GM23338 (cell line): ENCODE results near the gene PPIP5K2. TPM values are rescaled to one million over a fixed set of nuclear protein-coding genes. Genes with fewer than 3 reads are reported as not detected.
A peak's percentile ranks its signal among the peaks of the same experiment; 100 is the strongest.

Source experiments
- ATAC-seq: fragments of 200-7000 bp; cut with Tn5 transposase; 3 replicates; pipeline ENCODE4 v1.9.1; 2020
- DNase-seq: peaks from one replicate; pipeline ENCODE4 v3.0.0-alpha.2; 2015; ENCODE audit warnings: low spot score
- H2AFZ ChIP-seq: fragments of 200-600 bp; sonication (generic); 2 replicates; pipeline ENCODE4 v1.8.0; 2016; ENCODE audit warnings: antibody characterized with exemption, mild to moderate bottlenecking, moderate library complexity
- H3F3A ChIP-seq: fragments of 200-600 bp; sonication (generic); replicated peaks from 2 replicates; pipeline ENCODE4 v1.8.0; 2017; ENCODE audit warnings: antibody characterized with exemption, mixed run types, low read depth
- H3K27ac ChIP-seq: fragments of 200-600 bp; sonication (generic); 2 replicates; pipeline ENCODE4 v1.6.1; 2016; ENCODE audit warnings: low read depth
- H3K27me3 ChIP-seq: fragments of 200-600 bp; sonication (generic); 2 replicates; pipeline ENCODE4 v1.8.0; 2016; ENCODE audit warnings: mild to moderate bottlenecking, mixed run types, moderate library complexity; ENCODE audit not compliant: insufficient read depth
- H3K36me3 ChIP-seq: fragments of 200-600 bp; sonication (generic); 2 replicates; pipeline ENCODE4 v1.8.0; 2016; ENCODE audit warnings: mild to moderate bottlenecking; ENCODE audit not compliant: insufficient read depth
- H3K4me1 ChIP-seq: fragments of 200-600 bp; sonication (generic); 2 replicates; pipeline ENCODE4 v1.8.0; 2016; ENCODE audit warnings: mild to moderate bottlenecking, moderate library complexity; ENCODE audit not compliant: insufficient read depth
- H3K4me2 ChIP-seq: fragments of 200-600 bp; sonication (generic); 2 replicates; pipeline ENCODE4 v1.7.1; 2017; ENCODE audit warnings: mixed run types
- H3K4me3 ChIP-seq: fragments of 200-600 bp; sonication (generic); 2 replicates; pipeline ENCODE4 v1.6.1; 2016; ENCODE audit warnings: mixed run types
- H3K79me2 ChIP-seq: fragments of 200-600 bp; sonication (generic); replicated peaks from 2 replicates; pipeline ENCODE4 v1.8.0; 2017; ENCODE audit warnings: mild to moderate bottlenecking; ENCODE audit not compliant: insufficient read depth
- H3K9me2 ChIP-seq: fragments of 200-600 bp; sonication (generic); 2 replicates; pipeline ENCODE4 v1.8.0; 2017; ENCODE audit not compliant: insufficient read depth
- H4K20me1 ChIP-seq: fragments of 200-600 bp; sonication (generic); replicated peaks from 2 replicates; pipeline ENCODE4 v1.8.0; 2017; ENCODE audit warnings: mild to moderate bottlenecking; ENCODE audit not compliant: insufficient read depth
- H3K27ac Mint-ChIP-seq: 2 replicates; pipeline ENCODE4 v1.8.0; 2020; ENCODE audit warnings: inconsistent platforms, mild to moderate bottlenecking, moderate library complexity, mixed read lengths
- H3K27me3 Mint-ChIP-seq: 3 replicates; pipeline ENCODE4 v1.8.0; 2022; ENCODE audit warnings: low read depth, mild to moderate bottlenecking, moderate library complexity, mixed read lengths, inconsistent platforms; ENCODE audit not compliant: insufficient read depth, poor library complexity
- H3K36me3 Mint-ChIP-seq: 3 replicates; pipeline ENCODE4 v1.8.0; 2021; ENCODE audit warnings: low read depth, mild to moderate bottlenecking, inconsistent platforms, moderate library complexity, mixed read lengths
- H3K4me1 Mint-ChIP-seq: 3 replicates; pipeline ENCODE4 v1.8.0; 2020; ENCODE audit warnings: mild to moderate bottlenecking, inconsistent platforms, mixed read lengths
- H3K4me3 Mint-ChIP-seq: 3 replicates; pipeline ENCODE4 v1.8.0; 2021; ENCODE audit warnings: moderate library complexity, mild to moderate bottlenecking, inconsistent platforms, mixed read lengths
- H3K9me3 Mint-ChIP-seq: 3 replicates; pipeline ENCODE4 v1.8.0; 2020; ENCODE audit warnings: moderate library complexity, mild to moderate bottlenecking, inconsistent platforms, mixed read lengths
- CREB1 ChIP-seq: fragments of 250-450 bp; sonication (Bioruptor Pico); IDR thresholded peaks from 2 replicates; pipeline ENCODE4 v1.5.0; 2020; ENCODE audit warnings: low read depth, mild to moderate bottlenecking, moderate library complexity
- CTCF ChIP-seq, 2 experiments: fragments of 200-600 bp in 1 of 2; sonication (generic) in 1 of 2; conservative IDR thresholded peaks; 2 replicates each; pipeline versions ENCODE4 v1.5.1 to v1.6.1; 2016 to 2017; ENCODE audit warnings: antibody characterized with exemption in 2 of 2, low read depth in 2 of 2, mild to moderate bottlenecking in 2 of 2, moderate library complexity in 1 of 2
- EZH2 ChIP-seq: fragments of 200-600 bp; sonication (generic); IDR thresholded peaks from one replicate; pipeline ENCODE4 v1.8.0; 2017; ENCODE audit warnings: antibody characterized with exemption, mild to moderate bottlenecking, low read depth; ENCODE audit not compliant: unreplicated experiment
- EZH2phosphoT487 ChIP-seq: fragments of 200-600 bp; sonication (generic); IDR thresholded peaks from one replicate; pipeline ENCODE4 v1.8.1; 2018; ENCODE audit warnings: antibody characterized with exemption; ENCODE audit not compliant: unreplicated experiment
- POLR2AphosphoS5 ChIP-seq: IDR thresholded peaks from 2 replicates; pipeline ENCODE4 v1.6.1; 2016; ENCODE audit warnings: antibody characterized with exemption, low read depth
- ZNF462 ChIP-seq: fragments of 250-450 bp; sonication (Bioruptor Pico); IDR thresholded peaks from 2 replicates; pipeline ENCODE4 v1.5.0; 2020; ENCODE audit warnings: mild to moderate bottlenecking, moderate library complexity
- polyA plus RNA-seq: library from polyadenylated mRNA; unstranded; fragments of >200 nt; fragmentation: Nextera tagmentation; extraction: Ambion mirVana; gene quantifications from 2 replicates; pipeline ENCODE4 v1.2.1, GENCODE V29; 2016
- total RNA-seq: library from RNA; depleted of rRNA; stranded (reverse); fragments of >200 nt; shearing (Covaris generic); gene quantifications from 2 replicates; pipeline ENCODE4 v1.2.3, GENCODE V29; 2014

The PPIP5K2 gene
- total and polyA plus RNA-seq, 2 experiments from 2014 or later: 41.7 to 45.4 TPM

- Histone ChIP-seq H4K20me1 (no peaks in the 10 kb centered on the region), H2AFZ (peak overlapping the region; percentile 86), H3K4me2 (peak overlapping the region; percentile 47; the same call in 1 of the 2 replicates), H3K36me3 (no peaks in the 10 kb centered on the region), H3K79me2 (no peaks in the 10 kb centered on the region), H3K4me3 (peak overlapping the region; percentile 32; the same call in 1 of the 2 replicates), H3K27ac (no peak overlapping the region), H3K9me2 (no peaks in the 10 kb centered on the region), H3K27me3 (no peaks in the 10 kb centered on the region), H3K4me1 (no peaks in the 10 kb centered on the region), H3F3A (no peaks in the 10 kb centered on the region)
- TF ChIP-seq CREB1 (CRISPR knock-in tag) (0 out of 2 replicates have a peak, but pooled peaks have one; percentile 17), EZH2phosphoT487 (no peak), CTCF (conservative IDR thresholded peaks at IDR 0.05; ENCODE audit: low read depth in 2 of 2) (peak; percentile 74 to 86)
- Mint-ChIP-seq H3K36me3 (no peaks in the 10 kb centered on the region), H3K4me3 (no peak overlapping the region; the same call in 2 of the 3 replicates), H3K9me3 (peaks cover 3% of the 10 kb centered on the region; the same call in 1 of the 3 replicates), H3K27ac (no peak overlapping the region; the same call in 1 of the 2 replicates), H3K4me1 (no peaks in the 10 kb centered on the region; the same call in 1 of the 3 replicates), H3K27me3 (peaks cover 4% of the 10 kb centered on the region)
- DNase-seq (peak; percentile 87), ATAC-seq (peak; percentile 92)
Observed at GRCh38 chr5:103224118-103224893, 104.2 kb downstream of the PPIP5K2 start.

- Mint-ChIP-seq H3K4me3 (no peak overlapping the region), H3K4me1 (no peaks in the 10 kb centered on the region; the same call in 1 of the 3 replicates), H3K36me3 (no peaks in the 10 kb centered on the region), H3K27me3 (peaks cover 4% of the 10 kb centered on the region), H3K27ac (no peak overlapping the region), H3K9me3 (no peaks in the 10 kb centered on the region)
- Histone ChIP-seq H3F3A (no peaks in the 10 kb centered on the region), H2AFZ (no peak overlapping the region), H3K4me2 (no peak overlapping the region), H3K4me3 (no peak overlapping the region), H3K27me3 (no peaks in the 10 kb centered on the region), H3K9me2 (no peaks in the 10 kb centered on the region), H3K36me3 (no peaks in the 10 kb centered on the region), H3K27ac (no peak overlapping the region), H3K79me2 (no peaks in the 10 kb centered on the region), H4K20me1 (no peaks in the 10 kb centered on the region), H3K4me1 (no peaks in the 10 kb centered on the region)
- no peak for TF ChIP-seq POLR2AphosphoS5
- TF ChIP-seq EZH2: no peak
- TF ChIP-seq ZNF462 (CRISPR knock-in tag): no peak
- ATAC-seq (no peak; the same call in 2 of the 3 replicates), DNase-seq (no peak)
Observed at GRCh38 chr5:103224894-103225246, 104.8 kb downstream of the PPIP5K2 start.
